ENCODE data around the gene KCNAB1.

The KCNAB1 gene

DNA sequence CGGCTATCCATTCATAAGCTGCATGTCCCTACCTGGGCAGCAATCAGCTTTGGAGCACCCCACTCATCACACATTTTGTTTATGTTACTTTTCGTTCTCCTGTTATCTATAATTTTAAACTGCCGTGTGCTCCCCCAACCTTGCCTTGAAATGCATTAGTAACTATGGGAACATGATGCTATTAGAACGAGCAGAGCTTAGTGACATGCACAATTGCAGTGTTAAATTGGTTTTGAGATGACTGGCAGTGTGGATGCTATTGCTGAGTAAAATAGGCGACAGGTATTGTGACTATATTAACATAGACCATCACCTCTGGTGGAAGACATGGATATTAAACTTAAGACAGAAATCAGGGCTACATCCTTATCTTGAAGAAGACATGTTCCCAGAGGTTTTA is 191.6 kb downstream of the KCNAB1 start:
- H3K27ac ChIP-seq = no peak overlapping the region
- TF ChIP-seq, protein P1, sequence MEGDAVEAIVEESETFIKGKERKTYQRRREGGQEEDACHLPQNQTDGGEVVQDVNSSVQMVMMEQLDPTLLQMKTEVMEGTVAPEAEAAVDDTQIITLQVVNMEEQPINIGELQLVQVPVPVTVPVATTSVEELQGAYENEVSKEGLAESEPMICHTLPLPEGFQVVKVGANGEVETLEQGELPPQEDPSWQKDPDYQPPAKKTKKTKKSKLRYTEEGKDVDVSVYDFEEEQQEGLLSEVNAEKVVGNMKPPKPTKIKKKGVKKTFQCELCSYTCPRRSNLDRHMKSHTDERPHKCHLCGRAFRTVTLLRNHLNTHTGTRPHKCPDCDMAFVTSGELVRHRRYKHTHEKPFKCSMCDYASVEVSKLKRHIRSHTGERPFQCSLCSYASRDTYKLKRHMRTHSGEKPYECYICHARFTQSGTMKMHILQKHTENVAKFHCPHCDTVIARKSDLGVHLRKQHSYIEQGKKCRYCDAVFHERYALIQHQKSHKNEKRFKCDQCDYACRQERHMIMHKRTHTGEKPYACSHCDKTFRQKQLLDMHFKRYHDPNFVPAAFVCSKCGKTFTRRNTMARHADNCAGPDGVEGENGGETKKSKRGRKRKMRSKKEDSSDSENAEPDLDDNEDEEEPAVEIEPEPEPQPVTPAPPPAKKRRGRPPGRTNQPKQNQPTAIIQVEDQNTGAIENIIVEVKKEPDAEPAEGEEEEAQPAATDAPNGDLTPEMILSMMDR (conservative IDR thresholded peaks at IDR 0.05; ENCODE audit: low read depth) = no peak
- CTCF ChIA-PET = no interaction called here
- POLR2A ChIA-PET (ENCODE audit: low non-redundant PET) = no interaction called here
- no peak for DNase-seq (ENCODE audit: low spot score)

DNA sequence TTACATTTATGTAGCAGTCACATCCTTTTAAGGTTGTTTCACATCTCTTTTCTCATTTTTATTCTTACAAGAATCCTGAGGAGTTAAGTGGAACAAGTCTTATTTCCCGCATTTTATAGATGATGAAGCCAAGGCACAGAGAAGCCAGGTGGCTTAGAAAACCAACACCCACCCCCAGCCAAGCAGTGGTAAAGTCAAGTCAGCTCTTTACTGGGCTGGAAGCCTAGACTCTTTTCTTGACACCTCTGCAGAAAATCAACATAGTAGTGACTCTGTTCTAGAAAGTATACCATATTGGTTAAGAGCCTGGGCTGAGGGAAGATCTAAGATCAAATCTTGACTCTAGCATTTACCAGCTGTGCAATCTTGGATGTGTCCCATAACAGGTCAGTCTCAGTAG is 195.7 kb downstream of the KCNAB1 start:
- TF ChIP-seq, protein P1 (conservative IDR thresholded peaks at IDR 0.05; ENCODE audit: low read depth) = no peak
- CTCF ChIA-PET = no interaction called here
- H3K27ac ChIP-seq = no peak overlapping the region
- POLR2A ChIA-PET (ENCODE audit: low non-redundant PET) = no interaction called here
- no peak for DNase-seq (ENCODE audit: low spot score)

DNA sequence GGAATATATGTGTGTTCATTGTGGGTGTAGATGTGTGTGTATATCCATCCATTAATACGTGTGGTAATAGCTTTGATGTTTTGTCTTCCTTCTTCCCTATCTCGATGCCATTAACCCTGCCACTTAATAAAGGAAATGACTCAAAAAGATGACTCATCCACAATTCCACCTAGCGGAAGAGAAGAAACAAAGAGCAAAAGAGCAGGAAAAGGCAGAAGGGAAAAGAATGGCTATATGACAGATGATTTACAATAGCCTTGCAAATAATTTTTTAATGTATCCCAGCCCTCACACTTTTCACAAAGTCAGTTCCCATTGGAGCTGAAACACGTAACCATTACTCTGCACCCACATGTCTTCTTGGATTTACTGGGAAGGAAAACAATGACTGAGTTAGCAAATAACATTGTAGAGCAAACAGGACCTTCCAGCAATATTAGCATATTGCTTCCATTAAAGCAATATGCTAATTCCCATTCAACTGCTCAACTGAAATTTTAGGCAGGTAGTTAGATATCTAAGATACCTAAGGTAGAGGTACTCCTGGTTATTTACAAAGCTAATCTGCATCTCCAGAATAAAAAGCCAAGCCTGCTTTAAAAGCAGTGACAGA is 197.2 kb downstream of the KCNAB1 start:
- TF ChIP-seq, protein P1 (conservative IDR thresholded peaks at IDR 0.05; ENCODE audit: low read depth) = no peak
- CTCF ChIA-PET = interaction anchor here (0.5 to 0.6 kb wide), 2 partner anchors 74 to 288 kb away, joined by 3 to 4 read pairs; no protein-coding TSS in a partner anchor
- H3K27ac ChIP-seq = no peak overlapping the region
- POLR2A ChIA-PET (ENCODE audit: low non-redundant PET) = no interaction called here
- peak; percentile 80 for DNase-seq (ENCODE audit: low spot score)

DNA sequence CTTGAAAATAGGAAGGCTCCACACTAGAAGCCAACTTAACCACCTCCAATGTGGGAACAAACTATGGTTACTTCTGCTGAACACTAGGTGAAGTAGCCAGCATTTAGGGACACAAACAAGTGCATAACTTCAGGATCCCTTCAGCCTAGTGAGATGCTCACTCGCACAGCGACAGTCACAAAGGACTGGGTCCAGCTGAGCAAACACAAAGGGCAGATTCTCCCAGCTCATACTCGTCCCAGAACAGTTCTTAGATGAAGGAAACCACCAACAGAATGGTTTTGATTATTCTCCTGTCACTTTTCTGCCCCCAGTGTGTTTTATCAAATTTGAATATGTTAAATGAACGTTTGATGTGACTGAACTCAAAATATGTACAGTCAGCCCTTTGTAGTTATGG is 201.6 kb downstream of the KCNAB1 start:
- no peak for DNase-seq (ENCODE audit: low spot score)
- POLR2A ChIA-PET (ENCODE audit: low non-redundant PET) = no interaction called here
- no peak overlapping the region for H3K27ac ChIP-seq
- TF ChIP-seq, protein P1 (conservative IDR thresholded peaks at IDR 0.05; ENCODE audit: low read depth) = no peak
- CTCF ChIA-PET = no interaction called here

DNA sequence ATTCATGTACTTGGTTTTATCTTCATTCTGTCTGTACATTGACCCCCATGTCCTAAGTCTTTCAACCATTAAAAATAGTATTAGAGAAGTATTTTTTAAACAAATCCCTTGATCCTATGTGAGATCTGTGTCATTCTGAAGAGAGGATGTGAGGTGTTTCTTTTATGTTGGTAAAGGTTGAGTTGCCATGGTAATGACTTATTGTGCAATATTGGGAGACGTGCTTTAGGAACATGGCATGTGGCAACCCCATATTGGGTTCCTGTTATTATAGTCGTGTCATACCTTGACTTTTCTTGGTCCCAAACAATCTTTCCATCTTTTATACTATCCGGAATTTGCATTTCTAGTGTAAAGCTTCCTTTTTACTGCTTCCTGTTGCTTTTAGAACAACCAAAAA is 203.1 kb downstream of the KCNAB1 start:
- POLR2A ChIA-PET (ENCODE audit: low non-redundant PET) = no interaction called here
- TF ChIP-seq, protein P1 (conservative IDR thresholded peaks at IDR 0.05; ENCODE audit: low read depth) = no peak
- CTCF ChIA-PET = no interaction called here
- no peak overlapping the region for H3K27ac ChIP-seq
- DNase-seq (ENCODE audit: low spot score) = peak; percentile 37

DNA sequence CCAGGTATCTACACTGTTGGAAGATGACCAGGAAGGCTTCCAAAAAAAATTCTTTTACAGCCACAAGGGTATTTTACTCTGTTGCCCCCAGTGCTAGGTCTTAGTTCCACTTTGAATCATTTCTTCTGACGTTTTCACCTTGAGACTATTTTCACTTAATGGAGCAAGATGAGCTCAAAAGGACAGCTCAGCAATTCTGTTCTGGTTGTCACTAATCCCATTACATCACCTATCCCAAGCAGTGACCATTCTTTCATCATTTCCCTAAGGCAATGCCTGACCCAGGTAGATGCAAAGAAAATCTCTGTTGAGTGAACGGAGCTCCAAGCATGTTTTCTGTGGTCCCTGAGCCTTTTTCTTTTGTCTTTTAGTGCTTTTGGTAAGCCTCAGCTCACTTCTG is 210.0 kb downstream of the KCNAB1 start:
- TF ChIP-seq, protein P1 (conservative IDR thresholded peaks at IDR 0.05; ENCODE audit: low read depth) = no peak
- H3K27ac ChIP-seq = no peak overlapping the region
- ChIA-PET CTCF (no interaction called here), POLR2A (ENCODE audit: low non-redundant PET) (no interaction called here)
- no peak for DNase-seq (ENCODE audit: low spot score)

All from RWPE1 (cell line).